GM12878 (cell line): ENCODE results near the gene GDF15.

Source experiments
- CEBPZ ChIP-seq: fragments of 150-350 bp; IDR thresholded peaks from 2 replicates; pipeline ENCODE4 v1.6.1; 2016; ENCODE audit warnings: low read depth, low read length
- POLR2A ChIP-seq: IDR thresholded peaks from 2 replicates; pipeline ENCODE4 v1.6.1; 2011; ENCODE audit warnings: low read depth, mild to moderate bottlenecking, low read length
- USF2 ChIP-seq: IDR thresholded peaks from 2 replicates; pipeline ENCODE4 v1.6.1; 2011; ENCODE audit warnings: low read depth, low read length, improper control_type of control experiment, borderline replicate concordance
- TF ChIP-seq, protein P1 (sequence below), 3 experiments: IDR thresholded peaks in 2 of 3; conservative IDR thresholded peaks in 1 of 3; 2 replicates each; pipeline ENCODE4 v1.5.1; 2011; ENCODE audit warnings: low read depth in 3 of 3, low read length in 3 of 3, mild to moderate bottlenecking in 3 of 3, control low read depth in 2 of 3, moderate library complexity in 2 of 3, inconsistent platforms in 1 of 3, mixed read lengths in 1 of 3; ENCODE audit not compliant: control insufficient read depth in 2 of 3, insufficient read depth in 1 of 3; ENCODE audit errors: extremely low read depth in 1 of 3
- TF ChIP-seq, protein P2 (sequence below): fragments of 450-650 bp; conservative IDR thresholded peaks from 2 replicates; pipeline ENCODE4 v1.6.1; 2017; ENCODE audit warnings: mild to moderate bottlenecking, moderate library complexity

DNA sequence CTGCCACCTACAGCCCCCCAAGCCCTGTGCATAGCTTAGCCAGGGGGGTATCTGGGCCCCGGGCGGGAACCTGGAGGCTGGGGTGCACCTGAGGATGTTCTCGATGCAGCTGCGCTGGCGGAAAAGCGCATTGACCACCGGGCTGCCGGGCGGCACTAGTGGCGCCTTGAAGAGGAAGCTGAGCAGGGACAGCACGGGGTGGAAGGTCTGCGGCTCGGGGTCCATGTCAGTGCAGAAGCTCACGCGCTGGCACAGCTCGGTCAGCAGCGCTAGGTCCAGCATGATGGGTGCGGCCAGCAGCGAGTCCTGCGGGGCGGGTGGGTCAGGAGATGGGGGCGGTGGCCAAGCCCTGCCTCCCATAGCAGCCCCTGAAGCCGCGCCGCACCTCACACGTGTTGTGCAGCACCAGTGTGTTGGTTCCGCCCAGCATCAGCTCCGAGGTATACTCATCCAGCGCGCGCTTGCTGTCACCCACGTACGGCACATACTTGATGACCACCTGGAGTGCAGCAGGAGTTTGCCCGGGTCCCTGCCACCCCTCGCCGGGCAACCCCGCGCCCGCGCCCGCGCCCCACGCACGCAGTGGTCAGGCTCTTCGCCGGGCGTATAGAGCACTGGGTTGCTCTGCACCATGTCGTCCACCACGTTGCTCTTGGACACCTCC is 49.4 kb downstream of the GDF15 start:
- TF ChIP-seq CEBPZ (no peak), POLR2A (no peak; the same call in none of the 2 replicates), USF2 (no peak)
- TF ChIP-seq, protein P1, sequence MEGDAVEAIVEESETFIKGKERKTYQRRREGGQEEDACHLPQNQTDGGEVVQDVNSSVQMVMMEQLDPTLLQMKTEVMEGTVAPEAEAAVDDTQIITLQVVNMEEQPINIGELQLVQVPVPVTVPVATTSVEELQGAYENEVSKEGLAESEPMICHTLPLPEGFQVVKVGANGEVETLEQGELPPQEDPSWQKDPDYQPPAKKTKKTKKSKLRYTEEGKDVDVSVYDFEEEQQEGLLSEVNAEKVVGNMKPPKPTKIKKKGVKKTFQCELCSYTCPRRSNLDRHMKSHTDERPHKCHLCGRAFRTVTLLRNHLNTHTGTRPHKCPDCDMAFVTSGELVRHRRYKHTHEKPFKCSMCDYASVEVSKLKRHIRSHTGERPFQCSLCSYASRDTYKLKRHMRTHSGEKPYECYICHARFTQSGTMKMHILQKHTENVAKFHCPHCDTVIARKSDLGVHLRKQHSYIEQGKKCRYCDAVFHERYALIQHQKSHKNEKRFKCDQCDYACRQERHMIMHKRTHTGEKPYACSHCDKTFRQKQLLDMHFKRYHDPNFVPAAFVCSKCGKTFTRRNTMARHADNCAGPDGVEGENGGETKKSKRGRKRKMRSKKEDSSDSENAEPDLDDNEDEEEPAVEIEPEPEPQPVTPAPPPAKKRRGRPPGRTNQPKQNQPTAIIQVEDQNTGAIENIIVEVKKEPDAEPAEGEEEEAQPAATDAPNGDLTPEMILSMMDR (IDR thresholded peaks at IDR 0.05 in 2 of 3, conservative IDR thresholded peaks at IDR 0.05 in 1 of 3; ENCODE audit: control insufficient read depth in 2 of 3, extremely low read depth in 1 of 3, insufficient read depth in 1 of 3, low read depth in 3 of 3, low read length in 3 of 3) = no peak
- TF ChIP-seq, protein P2, sequence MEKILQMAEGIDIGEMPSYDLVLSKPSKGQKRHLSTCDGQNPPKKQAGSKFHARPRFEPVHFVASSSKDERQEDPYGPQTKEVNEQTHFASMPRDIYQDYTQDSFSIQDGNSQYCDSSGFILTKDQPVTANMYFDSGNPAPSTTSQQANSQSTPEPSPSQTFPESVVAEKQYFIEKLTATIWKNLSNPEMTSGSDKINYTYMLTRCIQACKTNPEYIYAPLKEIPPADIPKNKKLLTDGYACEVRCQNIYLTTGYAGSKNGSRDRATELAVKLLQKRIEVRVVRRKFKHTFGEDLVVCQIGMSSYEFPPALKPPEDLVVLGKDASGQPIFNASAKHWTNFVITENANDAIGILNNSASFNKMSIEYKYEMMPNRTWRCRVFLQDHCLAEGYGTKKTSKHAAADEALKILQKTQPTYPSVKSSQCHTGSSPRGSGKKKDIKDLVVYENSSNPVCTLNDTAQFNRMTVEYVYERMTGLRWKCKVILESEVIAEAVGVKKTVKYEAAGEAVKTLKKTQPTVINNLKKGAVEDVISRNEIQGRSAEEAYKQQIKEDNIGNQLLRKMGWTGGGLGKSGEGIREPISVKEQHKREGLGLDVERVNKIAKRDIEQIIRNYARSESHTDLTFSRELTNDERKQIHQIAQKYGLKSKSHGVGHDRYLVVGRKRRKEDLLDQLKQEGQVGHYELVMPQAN = no peak
